Activated CD8-positive, alpha-beta memory T cell treated with anti-CD3 and anti-CD28 coated beads for 48 hours (primary cell): Measurements from ENCODE around the gene NHERF2.

Source experiments
- DNase-seq, 3 experiments: peaks; one replicate each; pipeline ENCODE4 v3.0.0-alpha.2; 2020; ENCODE audit warnings: low read depth in 2 of 3, low spot score in 2 of 3

Gene NHERF2

DNA sequence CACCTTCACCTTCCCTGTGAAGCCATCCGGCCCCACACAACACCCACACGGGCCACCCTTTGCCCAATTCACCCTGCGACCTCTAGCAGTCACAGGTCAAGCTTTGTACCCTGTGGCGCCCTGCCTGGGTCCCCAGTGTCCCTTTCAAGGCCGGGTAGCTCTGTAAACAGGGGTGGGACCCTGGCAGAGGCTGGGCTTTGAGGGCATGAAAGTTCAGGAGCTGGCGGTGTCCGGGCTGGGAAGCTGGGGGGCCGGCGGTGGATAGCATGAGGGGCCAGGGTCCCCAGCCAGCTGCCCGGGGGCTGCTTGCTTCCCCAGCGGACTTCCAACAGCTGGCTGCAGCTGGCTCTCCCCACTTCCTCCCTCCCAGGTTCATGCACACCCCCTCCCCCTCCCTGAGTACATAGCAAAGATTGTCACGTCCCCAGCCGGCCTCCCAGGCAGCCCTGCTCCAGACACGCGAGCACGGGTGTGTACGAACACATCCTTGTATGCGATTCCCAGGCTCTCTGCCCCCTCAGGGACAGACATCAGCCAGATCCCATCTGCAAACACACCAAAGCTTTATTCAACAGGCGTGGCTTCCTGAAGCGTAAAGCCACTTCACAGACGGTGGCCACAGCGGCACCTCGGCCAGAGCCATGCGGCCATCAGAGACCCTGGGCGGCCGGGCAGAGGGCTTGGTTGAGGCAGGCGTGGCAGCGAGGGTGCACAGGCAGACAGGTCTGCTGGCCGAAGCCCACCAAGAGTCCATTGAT, 12.8 kb downstream of the NHERF2 start:
- no peak for DNase-seq

DNA sequence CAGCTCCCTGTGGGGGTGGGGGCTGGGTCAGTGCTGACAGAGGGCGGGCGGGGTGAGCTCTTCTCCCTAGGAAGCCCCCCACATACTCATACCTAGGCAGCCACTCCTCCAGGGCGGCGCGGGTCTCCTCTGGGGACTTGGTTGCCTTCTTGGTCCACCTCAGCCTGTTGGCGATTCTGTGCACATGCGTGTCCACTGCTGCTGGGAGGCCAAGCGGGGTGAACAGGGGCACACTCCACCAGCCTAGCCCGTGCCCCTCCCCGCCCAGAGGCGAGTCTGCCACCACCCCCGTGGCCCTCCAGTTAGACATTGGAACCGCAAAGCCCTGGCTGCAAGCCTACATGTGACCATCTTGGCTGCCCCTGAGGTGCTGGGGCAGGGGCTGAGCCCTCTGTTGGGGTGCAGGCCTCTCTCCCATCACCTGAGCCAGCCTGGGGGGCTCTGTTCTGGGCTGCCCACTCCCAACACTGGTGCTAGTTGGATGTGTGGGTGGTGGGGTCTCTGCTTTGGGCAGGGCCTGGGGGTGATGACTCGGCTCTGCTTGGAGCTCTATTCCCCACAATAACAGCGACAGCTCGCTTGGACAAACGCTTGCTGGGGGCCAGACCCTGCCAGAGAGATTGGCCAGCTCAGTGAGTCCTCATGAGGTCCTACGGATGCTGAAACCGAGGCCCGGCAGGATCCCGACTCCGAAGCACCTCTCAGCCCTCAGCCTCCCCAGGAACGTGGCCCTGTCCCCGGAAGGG, 13.5 kb downstream of the NHERF2 start:
- no peak for DNase-seq

DNA sequence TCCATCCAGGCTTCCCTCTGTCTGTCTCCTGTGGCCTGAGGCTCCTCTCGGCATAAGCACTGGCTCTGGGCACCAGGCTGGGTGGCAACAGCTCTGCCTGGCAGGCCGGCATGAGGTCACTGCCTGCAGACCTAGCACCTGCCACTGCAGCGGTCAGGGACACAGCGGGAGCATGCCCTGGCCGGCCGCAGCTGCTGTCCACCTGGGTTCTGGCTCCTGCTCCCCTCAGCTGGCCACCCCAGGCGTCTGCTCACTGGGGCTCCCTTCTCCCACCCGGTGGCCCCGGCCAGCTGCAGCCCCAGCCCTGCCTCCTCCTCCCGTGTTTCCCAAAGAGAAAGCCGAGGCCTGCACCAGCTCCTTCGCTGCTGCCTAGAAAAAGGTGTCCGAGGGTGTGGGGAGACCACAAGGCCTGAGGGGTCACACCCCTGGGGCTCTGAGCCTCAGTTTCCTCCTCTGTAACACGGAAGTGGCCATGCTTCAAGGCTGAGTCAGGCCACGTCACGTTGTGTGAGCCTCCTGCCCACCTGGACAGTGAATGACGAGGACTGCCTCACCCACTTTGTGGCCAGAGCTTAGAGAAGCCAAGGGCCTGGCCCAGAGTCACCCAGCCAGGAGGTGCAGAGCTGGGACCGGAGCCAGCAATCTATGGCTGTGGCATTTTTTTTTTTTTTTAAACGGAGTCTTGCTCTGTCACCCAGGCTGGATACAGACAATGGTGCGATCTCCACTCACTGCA, 14.3 kb downstream of the NHERF2 start:
- DNase-seq = no peak

DNA sequence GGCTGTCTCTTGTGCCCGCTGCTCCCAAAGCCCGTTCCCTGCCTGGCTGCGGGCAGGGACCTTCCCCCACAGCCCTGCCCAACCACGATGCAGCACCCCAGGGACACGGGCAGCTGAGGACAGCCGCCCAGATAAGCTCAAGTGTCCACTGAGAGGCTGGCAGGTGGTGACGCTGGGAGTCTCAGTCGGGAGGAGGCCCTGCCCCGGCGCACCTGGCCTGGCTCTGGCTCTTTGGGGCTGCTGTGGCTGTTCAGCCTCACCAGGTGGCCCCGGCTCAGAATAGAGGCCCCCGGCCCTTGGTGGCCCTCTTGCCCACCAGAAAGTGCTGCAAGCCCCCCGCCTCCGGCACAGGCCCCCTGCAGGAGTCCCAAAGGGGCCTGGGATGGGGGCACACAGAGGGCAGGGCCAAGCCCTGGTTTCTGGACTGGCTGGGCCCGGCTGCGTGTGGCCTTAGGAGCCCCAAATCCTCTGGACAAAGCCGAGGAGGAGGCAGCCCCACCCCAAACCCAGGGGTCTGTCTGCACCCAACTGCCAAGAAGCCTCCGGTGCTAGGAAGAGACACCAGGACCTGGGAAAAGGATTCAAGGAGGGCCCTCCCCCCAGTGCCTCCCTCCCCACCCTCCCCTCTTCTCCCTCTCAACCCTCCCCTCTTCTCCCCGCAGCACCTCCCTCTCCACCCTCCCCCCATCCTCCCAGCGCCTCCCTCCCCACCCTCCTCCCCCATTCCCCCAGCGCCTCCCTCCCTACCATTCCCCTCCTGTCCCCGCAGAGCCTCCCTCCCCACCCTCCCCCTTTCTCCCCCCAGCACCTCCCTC, 15.7 kb downstream of the NHERF2 start:
- DNase-seq = no peak

DNA sequence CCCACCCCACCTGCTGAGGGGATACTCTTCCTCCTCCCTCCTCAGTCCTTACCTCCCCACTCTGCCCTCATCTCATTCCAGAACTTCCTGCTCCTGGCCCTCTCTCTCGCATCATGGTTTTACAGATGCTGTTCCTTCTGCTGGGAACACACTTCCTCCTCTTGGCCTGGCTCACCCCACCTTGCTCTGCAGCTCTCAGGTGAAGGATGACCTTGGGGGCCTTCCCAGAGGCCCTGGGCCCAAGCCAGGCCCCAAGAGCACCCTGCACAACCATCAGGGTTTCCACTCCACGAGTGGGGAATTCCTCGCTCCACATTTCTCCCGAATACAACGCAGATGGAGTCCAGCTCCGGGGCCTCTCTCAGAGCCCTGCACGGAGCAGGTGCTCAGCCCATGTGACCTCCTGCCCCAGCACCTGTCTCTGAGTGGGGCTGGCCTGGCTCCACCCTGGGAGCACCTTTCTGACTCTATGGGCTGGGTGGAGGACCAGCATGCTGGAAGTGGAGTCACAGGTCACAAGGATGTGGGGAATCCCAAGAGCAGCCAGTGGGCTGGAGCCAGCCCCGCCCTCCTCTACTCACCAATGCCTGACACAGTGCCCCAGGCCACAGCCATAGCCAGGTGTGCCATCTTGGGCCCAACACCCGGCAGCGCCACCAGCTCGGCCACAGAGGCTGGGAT, 16.4 kb downstream of the NHERF2 start:
- no peak for DNase-seq

DNA sequence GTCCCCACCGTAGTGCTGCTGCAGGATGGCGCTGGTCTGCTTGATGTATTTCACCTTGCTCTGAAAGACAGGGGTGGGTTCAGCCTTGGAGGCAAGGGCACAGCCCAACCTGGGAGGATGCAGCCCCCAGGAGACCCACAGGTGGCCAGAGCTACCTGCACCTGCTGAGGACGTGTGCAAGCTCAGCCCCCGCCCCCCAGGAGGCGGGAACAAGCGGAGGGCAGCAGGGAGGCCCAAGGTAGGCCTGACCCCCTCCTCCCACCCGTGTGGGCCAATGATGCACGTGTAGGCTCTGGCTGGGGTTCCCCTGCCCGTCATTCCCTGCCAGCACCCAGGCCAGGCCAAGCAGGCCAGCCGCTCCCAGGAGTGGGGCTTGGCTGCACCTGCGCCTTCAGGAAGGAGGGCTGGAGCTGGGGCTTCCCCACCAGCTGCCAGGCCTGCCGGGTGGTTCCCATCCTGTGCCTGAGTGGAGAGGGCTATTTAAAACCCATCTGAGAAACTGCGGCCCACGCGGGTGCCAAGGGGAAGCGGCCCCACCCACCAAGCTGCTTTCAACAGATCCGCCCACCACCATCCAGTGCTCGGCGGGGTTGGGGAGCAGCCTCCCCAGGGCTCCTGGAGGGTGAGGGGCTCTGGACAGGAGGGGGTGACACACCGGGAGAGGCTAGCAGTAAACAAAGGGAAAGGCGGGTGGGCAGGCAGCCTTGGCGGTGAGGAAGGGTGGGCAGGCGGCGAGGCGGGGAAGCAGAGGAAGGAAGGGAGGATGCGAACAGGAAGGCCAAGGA, 17.2 kb downstream of the NHERF2 start:
- DNase-seq = no peak

DNA sequence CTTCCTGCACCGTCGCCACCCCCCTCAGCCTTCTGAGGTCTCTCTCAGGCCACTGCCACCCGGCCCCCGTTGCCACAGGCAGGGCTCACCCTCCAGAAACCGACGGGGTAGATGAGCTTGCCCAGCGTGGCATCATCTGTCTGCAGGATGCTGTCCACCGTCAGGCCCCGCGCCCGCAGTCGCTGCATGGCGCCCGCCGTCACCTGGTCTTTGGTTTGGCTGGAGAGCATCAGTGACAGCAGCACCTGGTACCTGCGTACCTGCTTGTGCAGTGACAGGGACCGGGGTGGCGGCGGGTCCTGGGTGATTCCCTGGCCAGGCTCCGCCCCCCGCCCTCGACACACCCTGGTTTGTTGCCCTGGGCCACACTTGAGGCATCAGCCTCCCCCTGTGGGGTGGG, 17.8 kb downstream of the NHERF2 start:
- no peak for DNase-seq

DNA sequence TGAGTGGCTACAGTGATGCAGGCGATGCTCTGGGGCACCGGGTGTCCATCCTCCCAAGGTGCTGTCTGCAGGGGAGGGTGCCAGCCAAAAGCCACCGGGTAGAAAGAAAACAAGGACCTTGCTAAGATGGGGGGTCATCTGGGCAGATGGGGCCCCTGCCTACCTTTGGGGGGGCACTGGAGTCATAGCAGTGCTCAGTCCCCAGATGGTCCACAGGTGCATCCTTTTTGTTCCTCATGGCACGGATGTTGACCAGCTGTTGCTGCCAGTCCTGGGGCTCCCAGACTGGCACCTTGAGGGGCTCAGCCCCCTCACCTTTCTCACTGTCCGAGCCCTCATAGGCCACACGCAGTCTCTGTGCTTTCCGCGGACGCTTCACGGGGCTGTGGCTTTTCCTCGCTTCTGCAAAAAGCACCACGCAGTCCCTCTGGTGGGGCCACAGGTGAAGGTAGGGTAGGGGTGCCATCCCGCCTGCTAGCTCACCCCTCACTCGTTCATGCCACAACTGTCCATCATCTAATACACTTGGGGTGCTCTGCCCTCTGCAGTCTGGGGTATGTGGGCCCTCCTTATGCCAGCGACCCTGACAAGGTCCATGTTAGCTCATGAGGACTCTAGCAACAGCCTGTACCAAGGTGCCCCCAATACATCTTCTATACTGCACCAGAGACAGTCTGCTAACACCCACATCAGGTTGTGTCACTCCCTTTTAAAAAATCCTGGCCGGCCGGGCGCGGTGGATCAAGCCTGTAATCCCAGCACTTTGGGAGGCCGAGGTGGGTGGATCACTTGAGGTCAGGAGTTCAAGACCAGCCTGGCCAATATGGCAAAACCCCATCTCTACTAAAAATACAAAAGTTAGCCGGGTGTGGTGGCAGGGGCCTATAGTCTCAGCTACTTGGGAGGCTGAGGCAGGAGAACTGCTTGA, 19.5 kb downstream of the NHERF2 start:
- no peak for DNase-seq

DNA sequence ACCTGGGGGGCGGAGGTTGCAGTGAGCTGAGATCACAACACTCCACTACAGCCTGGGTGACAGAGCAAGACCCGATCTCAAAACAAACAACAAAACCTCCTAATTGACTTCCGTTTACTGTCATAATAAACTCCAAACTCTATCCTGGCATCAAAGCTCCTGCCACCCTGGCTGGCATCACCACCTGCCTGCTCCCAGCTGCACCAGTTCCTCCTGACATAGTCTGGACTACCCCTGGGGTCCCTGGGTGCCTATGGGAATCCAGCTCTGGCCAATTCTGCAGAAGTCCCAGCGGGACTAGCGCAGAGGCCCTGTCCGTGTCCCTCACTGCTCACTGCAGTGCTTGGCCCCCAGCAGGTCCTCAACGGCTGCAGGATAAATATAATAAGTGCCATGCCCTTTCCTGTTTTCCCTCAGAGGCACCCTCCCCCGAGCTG, 20.2 kb downstream of the NHERF2 start:
- DNase-seq = no peak

DNA sequence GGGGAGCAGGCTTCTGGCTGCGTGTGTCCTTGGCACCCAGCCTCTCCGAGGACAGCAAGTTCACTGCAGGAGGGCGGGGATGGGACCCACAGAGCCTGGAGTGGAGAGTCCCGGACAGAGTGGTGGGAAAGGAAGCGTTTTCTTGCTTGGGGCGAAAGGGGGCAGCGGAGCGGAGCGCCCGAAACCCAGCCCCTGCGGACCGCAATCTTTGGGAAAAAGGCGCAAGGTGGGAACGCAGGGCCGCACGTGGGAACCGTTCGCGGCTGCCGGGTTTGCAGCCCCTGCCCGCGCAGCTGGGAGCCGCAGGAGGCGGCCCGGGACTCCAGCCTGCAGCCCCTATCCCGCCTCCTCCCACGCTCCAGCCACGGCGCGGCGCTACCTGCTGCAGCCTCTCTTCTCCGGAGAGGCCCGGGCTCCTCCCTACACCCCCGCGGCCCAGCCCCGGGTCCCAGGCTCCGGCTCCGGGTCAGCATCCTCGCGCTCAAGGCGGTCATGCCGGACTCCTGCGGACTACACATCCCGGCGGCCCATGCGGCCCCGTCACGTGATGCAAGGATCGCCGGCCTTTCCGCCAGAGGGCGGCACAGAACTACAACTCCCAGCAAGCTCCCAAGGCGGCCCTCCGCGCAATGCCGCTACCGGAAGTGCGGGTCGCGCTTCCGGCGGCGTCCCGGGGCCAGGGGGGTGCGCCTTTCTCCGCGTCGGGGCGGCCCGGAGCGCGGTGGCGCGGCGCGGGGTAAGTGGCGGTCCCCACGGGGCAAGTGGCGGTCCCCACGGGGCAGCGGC, 20.8 kb downstream of the NHERF2 start, which contains the start of the genes NTHL1 and TSC2:
Gene NTHL1, minus strand, starts transcription at position 505 of the 786 bp plus-strand sequence. Its CDS starts 11 bp downstream, at position 494.
Gene TSC2, plus strand, starts transcription at position 656 of the 786 bp plus-strand sequence. CDS start 631 bp downstream, outside the sequence.
- peak; percentile 81 to 94 (median 91) for DNase-seq

DNA sequence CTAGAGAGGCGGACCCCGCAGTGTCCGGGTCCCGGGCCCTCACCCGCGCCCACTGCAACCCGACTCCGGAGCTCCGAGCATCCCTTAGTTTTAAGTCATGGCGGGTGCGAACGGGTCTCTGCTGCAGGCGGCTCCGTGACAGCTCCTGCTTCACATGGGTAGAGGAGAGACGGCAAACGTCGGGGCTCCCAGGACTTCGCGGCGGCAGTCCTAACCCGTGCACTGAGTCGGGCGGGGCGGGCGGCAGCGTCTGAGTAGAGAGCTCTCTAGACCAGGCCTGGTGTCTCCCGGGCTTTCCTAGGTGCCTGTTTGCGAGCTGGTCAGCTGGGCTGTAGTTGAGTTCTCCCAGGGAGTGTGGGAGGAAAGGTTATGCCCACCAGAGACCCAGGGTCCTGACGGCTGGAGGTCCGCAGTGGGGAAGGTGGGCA, 21.4 kb downstream of the NHERF2 start:
- peak in 1 of 3 experiments; percentile 10 for DNase-seq

DNA sequence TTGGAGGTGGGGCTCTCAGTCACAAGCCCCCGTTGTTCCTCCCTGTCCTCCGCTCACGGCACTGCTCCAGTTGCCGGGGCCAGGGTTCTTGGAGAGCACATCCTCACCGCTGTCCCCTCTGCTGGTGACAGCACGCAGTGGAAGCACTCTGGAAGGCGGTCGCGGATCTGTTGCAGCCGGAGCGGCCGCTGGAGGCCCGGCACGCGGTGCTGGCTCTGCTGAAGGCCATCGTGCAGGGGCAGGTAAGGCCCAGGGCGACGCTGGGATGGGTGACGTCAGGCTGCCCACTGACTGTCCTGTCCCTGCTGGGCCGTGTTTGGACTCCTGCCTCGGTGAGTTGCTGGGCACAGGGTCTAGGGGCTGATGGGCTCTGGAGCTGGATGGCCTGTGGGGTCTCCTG, 26.5 kb downstream of the NHERF2 start:
- DNase-seq = no peak

DNA sequence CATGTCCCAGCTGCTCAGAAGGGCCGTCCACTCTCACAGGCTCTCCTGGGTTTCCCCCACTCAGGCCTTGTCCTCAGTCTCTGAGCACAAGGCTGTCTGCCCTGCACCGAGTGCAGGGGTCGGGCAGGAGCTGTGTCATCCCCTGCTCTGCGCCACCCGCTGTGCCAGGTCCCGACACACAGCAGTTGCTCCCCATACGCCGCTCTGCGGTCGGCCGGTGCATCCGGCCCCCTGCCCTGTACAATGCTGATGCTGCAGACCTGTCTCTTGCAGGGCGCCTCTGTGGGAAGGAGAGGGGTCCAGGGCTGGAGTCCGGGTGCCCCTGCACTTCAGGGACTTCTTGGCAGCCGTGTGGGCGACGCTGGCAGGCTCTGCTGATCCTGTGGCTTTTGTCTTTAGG, 27.2 kb downstream of the NHERF2 start:
- DNase-seq = no peak

DNA sequence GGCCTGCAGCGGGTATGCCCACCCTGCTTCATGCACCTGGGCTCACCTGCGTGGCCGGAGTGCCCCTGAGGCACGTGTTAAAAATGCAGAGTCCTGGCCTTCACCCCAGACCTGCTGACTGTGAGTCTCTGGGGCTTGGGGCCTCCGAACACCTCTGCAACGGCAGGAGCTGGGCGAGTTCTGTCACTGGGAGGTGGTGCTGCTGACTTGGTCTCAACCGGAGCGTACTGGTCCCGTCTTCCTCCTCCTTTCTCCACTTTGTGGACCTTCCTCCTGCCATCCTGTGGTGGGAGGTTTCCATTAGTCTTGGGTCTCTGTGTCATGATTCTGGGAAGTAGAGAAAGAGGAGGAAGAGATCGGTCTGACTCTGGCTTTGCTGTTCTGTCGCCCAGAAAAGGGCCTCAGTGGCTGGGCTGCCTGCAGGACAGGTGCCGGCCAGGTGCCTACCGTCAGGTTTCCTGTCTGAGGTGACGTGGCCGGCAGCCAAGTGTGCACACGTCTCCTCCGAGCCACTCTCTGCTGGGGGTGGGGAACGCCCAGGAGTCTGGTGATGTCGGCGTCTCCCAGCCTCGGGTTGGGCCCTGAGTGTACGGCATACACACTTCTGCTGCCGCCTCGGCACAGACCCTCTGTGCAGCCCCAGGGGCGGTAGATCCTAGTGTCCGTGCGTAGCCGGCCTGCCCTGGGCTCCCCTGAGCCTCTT, 28.0 kb downstream of the NHERF2 start:
- DNase-seq = no peak

DNA sequence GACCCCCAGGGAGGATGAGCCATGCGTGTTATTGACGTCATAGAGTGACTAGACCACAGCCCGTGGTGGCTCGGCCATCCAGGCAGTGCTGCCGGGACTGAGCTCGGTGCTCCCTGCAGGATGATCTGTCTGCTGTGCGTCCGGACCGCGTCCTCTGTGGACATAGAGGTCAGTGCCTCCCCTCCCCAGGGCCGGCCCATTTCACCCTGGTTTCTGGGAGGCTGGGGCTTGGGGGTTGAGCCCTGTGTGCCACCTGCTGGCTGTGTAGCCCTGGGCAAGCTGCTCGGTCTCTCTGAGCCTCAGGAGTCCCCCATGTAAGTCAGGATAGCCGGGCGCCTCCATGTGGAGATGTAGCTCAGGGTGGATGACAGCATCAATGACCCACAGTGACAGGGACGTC, 29.4 kb downstream of the NHERF2 start:
- DNase-seq = no peak

DNA sequence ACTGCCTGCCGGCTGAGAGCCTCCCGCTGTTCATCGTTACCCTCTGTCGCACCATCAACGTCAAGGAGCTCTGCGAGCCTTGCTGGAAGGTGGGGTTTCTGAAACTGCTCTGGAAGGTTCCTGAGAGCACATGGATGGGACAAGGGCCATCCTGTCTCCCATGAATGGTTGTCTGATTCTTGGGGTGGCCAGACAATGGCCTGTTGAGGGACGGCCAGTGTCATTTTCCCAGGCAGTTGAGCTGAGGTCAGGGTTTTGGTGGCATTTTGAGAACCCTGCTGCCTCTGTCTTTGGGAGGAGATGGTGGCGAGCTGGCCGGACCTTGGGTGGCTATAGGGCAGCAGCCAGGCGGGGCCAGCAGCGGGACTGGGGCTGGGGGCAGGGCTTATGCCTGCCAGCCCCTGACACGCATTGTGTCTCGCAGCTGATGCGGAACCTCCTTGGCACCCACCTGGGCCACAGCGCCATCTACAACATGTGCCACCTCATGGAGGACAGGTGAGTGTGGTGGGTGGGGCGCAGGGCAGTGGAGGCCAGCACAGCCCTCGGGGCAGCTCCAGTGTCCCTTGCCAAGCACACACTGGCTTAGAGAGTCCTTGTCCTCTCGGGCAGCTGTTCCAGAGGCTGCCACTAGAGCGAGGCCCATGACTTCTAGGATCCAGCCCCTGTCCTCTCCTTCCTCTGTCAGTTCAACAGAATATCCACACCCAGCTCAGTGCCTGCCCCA, 30.1 kb downstream of the NHERF2 start:
- DNase-seq = no peak
